Stimulated activated naive CD8-positive, alpha-beta T cell treated with anti-CD3 and anti-CD28 coated beads, Interleukin-15, Interleukin-2, amounts not matched to agents 100 U/mL and 50 U/mL, for 24 hours (primary cell): ENCODE measurements around the gene SYNE3.

ENCODE experiments used
- ATAC-seq: fragments of 150-1000 bp; cut with Tn5 transposase; one replicate; pipeline ENCODE4 v1.10.0; 2021
- DNase-seq: peaks from one replicate; pipeline ENCODE4 v3.0.0; 2021

SYNE3 gene

DNA sequence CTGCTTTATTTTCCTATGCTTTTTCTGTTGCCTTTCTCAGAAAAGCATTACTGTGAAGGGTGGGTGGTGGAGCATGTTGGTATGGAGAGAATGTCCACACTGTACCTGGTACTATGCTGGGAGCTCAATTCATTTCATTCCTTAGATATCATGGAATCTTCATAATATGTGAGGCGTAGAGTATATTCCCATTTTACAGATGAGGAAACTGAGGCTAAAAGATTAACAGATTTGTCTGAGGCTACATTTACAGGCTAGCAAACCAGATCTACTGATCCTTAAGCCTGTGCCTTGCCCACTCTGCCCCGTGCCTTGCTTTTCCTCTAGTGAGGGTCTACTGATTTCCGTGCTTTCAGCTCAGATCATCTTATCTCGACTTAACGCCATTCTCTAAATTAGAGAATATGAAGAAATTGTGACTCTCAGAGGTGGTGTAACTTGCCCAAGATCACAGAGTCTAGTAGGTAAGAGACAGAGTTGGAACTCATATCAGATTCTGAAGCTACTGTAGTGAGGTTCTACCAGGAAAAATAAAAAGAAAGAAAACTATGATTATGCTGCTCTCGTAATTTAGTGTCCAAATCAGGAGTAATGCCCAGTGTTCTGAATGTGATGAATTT is 23.9 kb upstream of the SYNE3 start:
- no peak for ATAC-seq
- no peak for DNase-seq

GRCh38 chr14:95538801-95539509 is 22.5 kb upstream of the SYNE3 start:
- ATAC-seq, result no peak
- DNase-seq, result no peak

DNA sequence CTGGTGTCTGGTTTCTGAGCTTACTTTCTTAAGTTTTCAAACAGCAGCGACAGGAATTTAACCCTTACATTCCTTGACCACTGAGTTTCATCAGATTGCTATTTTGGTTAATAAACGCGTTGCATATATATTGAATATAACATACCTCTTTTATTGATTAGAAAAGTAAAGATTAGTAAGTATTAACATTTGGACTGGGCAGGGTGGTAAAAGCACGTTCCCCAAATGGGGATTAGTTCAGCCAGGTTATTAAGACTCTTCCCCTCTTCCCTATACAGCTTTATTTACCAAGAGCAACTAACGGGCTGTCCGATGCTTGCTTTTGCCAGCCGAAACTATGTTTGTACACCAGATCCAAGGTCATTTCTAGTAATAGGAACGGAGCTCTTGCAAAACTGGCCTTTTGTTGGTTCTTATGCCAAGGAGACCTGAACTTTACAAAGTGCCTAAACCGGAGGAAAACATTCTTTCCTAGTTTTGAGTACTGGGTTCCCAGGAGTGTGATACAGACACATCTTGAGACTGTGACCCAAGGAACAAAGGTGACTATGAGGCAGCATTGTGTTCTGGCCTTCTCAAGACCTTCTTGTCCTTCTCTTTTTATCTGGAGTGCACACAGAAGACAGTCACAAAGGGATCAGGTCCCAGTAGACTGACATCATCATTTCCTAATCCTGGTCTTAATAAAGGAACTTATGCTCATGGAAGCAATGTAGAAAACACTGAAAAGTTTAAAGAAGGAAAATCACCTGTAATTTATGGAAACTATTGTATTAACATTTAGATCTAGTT is 21.0 kb upstream of the SYNE3 start:
- ATAC-seq (no peak), DNase-seq (no peak)

DNA sequence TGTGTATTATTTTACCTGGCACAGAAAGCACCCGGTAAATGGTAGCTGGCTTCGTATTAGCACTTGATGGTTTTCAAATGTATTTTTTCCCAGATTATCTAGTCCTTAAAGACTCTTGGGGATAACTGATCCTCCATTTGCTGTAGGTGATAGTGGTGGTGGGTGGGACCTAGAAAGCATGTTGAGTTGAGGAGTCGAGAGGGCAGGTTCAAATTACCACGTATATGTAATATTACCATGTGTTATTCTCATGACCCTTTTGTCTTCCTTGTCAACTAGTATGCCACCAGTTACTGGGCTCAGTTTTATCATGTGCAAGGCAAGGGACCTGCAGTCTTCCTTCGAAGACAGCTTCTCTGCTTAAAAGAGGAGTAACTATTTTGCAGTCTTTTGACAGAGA is 20.2 kb upstream of the SYNE3 start:
- ATAC-seq (no peak), DNase-seq (no peak)

- ATAC-seq (no peak), DNase-seq (no peak)
Measured at GRCh38 chr14:95536036-95536593, 19.7 kb upstream of the SYNE3 start.

DNA sequence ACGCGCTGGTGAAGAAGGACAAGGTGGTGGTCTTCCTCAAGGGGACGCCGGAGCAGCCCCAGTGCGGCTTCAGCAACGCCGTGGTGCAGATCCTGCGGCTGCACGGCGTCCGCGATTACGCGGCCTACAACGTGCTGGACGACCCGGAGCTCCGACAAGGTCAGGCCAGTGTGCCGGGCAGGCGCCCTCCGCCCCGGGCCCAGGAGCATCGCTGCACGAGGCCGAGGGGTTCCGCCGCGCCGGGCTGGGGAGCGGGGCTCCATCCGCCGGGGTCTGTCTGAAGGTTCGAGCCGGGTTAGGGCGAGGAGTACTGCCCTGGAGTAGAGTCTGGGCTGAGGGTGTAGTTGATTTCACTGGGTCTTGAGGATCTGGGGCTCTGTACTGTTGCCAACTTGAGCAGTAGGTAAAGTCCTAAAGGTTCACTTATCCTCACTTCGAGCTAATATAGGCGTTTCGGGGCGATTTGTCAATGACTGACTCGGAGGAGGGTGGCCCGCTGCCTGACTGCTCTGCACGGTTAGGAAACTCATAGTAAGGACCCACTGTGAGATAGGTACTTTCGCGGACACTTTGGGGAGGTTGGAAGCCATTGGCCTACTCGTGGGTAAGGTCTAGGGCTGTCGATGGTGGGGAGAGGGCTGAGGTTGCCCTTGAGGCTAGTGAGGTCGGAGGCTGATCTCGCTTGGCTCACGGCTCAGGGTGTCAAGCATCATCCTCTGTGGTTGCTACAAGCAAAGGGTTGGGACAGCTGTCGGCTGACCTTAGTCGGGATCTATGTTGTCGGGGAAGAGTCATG is 19.0 kb upstream of the SYNE3 start:
- peak; percentile 34 for DNase-seq
- ATAC-seq, result no peak

DNA sequence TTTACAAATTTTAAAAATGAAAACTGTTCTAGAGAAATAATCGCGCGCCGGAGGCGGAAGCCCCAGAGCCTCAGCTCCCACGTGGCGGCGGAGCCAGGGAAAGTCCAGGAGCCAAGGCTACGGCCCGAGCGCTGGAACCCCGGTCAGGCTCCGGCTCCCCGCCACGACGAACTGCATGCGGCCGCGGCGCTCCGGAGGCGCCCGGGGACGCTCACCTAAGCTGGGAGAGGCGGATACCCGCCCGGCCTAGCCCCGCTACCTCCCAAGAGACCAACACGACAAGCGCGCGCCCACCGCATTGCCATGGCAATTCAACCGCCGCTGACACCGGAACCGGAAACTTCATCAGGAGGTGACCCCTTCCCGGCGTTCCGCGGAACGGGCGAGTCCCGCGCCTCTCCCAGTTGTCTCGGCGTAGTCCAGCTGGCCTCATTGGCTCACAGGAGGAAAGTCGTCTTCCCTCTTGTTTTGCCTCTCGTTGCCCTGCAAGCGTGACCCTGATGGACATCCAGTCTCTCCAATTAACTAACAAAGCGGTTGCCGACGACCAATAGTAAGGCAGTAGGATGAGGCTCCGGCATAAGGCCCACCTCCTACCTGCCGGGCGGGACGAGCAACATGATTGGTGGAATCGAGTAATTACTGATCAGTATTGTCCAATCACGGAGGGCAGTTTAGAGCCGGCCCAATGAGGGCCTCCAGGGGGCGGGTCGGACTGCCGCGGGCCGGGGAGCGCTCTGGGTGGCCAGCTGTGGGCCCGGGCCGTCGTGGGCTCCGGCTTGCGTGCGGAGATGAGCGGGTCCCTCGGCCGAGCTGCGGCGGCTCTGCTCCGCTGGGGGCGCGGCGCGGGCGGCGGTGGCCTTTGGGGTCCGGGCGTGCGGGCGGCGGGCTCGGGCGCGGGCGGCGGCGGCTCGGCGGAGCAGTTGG is 18.1 kb upstream of the SYNE3 start, which contains the start of gene GLRX5:
TSS of gene GLRX5 (plus strand) at position 752 of the 927 bp plus-strand sequence. CDS start at position 792, 40 bp downstream.
- ATAC-seq (peak; percentile 93), DNase-seq (peak; percentile 96)

- no peak for DNase-seq
- ATAC-seq, result no peak
Measured at GRCh38 chr14:95533822-95534221, 17.4 kb upstream of the SYNE3 start.

GRCh38 chr14:95533391-95533821 is 17.0 kb upstream of the SYNE3 start:
- ATAC-seq, result no peak

DNA sequence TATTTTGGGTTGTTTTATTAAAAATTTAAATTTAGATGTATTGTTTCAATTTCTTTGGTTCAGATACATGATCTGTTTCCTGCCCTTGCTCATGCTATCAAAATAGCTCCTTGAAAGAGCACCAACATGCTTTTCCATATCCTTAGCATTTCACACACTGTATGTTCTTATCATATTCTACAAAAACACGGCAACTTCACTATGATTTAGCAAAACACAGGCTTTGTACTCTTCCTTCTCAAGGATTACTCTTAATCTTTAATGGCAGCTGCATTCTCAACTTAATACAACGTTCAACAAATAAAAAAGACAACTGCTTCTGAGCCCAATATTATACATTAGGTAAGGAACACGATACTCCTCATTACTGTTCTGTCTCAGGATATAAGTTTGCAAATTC is 15.5 kb upstream of the SYNE3 start:
- DNase-seq, result no peak
- ATAC-seq, result no peak

More at GRCh38 chr14:95533391-95533821, 17.0 kb upstream of the SYNE3 start:
- peak; percentile 37 for DNase-seq

DNA sequence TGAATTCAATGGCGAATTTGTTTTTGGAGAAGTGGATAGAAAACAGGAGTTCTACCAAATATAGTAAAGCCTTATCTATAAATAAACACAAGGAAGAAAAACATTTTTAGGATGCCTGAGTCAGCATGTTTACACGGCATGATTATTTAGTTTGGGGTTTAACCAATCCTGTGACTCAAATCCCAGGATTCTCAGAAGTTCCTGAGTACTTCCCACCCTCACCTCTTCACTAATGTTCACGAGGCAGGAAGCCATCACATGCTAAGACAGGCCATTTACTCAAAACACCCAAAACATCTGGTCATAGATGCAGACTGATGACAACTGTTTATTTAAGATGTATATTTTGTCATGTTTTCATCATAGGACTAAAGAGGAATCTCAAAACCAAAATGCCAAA is 15.0 kb upstream of the SYNE3 start:
- ATAC-seq, result no peak
- DNase-seq, result no peak

- DNase-seq, result no peak
- no peak for ATAC-seq
Measured at GRCh38 chr14:95530473-95531276, 14.2 kb upstream of the SYNE3 start.

- ATAC-seq, result no peak
Measured at GRCh38 chr14:95529216-95529615, 12.8 kb upstream of the SYNE3 start.

GRCh38 chr14:95527387-95528002 is 11.0 kb upstream of the SYNE3 start:
- DNase-seq (peak; percentile 62), ATAC-seq (no peak)

More at GRCh38 chr14:95529216-95529615, 12.8 kb upstream of the SYNE3 start:
- no peak for DNase-seq

DNA sequence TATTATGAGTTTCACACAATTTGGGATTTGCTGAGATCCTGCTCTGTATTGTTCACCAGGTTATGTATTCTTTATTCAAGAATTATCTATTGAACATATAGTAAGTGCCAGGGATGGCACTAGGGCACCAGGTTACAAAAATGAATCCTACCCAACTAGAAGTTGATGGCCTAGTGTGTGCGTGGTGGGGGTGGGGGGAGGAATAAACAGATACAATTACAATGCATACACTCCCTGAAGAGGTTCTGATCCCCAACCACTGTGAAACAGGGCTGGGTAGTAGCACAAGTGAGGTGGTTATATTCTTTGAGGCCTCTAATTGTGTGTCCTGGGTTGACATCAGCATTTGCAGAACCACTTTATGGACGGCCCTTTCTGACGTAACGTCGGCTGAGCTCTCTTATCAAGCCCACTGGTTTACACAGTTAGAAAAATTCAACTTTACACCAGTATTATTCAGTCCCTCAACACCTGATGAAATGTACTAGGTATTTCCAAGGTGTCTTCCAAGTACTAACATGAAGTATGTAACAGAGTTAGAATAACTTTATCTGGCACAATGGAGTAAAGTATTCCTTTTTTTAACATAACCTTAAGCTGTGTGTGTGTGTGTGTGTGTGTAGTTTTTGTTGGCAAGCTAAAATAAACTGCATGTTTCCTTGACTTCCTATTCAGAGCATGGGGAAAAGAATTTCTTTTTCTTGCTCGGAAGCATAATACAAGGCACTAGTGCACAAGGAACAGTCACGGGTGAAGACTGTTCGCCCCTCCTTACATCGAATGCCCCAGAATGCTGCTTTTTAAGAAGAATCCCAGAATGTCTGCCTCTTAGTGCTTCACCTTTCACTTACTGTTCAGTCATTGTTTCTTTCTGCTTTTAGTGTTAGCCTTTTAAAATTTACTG is 10.3 kb upstream of the SYNE3 start:
- DNase-seq (no peak), ATAC-seq (no peak)

- no peak for ATAC-seq
- no peak for DNase-seq
Measured at GRCh38 chr14:95525999-95526398, 9.5 kb upstream of the SYNE3 start.

DNA sequence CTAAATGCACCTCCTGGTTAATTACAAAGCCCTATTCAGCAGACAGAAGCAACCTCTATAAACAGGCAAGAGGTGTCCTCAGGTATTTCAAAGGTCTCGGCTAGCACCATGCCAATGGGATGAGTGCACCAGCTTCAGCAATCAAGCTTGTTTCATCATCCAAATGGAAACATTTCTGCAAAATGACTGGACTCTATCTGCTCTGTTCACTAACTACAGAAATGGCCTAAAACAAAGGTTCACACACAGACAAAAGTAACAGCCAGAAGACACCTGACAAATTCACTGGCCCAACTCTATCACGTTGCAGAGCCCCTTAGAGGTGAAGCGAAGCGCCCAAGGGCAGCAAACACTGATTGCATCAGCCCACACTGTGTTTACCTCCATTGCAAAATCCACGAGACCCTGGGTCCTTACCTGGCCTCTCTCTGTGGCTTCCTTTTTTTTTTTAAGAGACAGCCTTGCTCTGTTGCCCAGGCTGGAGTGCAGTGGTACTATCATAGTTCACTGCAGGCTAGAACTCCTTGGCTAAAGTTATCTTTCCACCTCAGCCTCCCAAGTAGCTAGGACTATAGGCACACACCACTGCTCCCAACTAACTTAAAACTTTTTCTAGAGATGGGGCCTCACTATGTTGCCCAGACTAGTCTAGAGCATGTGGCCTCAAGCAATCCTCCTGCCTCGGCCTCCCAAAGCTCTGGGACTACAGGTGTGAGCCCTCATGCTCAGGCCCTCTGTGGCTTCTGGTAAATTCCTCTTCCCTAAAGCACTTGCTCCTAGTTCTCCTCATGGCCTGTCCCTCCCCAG is 8.5 kb upstream of the SYNE3 start:
- no peak for DNase-seq
- no peak for ATAC-seq
